SU-DHL-6 (cell line): ENCODE results near the gene PLAA.

Experiments used
- EZH2phosphoT487 ChIP-seq: fragments of 200-600 bp; sonication (generic), shearing (Covaris generic); conservative IDR thresholded peaks from 2 replicates; pipeline ENCODE4 v1.6.1; 2018; ENCODE audit warnings: mild to moderate bottlenecking, antibody characterized with exemption, low read length, moderate library complexity, mixed read lengths
- TF ChIP-seq, protein P1 (sequence below): fragments of 200-600 bp; sonication (generic); IDR thresholded peaks from one replicate; pipeline ENCODE4 v1.5.1; 2017; ENCODE audit warnings: antibody characterized with exemption, mild to moderate bottlenecking, low read length, moderate library complexity; ENCODE audit not compliant: insufficient read depth, poor library complexity, severe bottlenecking

DNA sequence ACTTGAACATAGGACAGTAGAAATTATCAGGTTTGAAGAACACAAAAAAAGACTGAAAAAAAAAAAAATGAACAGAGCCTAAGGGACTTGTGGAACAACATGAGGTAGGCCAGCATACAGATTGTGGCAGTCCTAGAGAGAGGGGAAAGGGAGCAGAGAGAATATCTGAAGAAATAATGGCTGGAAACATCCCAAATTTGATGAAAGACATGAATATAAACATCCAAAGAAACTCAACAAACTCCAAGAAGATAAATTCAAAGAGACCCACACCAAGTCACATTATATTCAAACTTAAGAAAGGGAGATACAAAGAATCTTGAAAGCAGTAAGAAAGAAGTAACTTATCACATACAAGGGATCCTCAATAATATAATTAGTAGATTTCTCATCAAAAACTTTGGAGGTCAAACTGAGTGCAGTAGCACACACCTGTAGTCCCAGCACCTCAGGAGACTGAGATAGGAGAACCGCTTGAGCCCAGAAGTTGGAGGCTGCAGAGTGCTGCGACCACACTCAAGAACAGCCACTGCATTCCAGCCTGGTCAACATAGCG lies 9.1 kb downstream of the PLAA start:
- TF ChIP-seq, protein P1, sequence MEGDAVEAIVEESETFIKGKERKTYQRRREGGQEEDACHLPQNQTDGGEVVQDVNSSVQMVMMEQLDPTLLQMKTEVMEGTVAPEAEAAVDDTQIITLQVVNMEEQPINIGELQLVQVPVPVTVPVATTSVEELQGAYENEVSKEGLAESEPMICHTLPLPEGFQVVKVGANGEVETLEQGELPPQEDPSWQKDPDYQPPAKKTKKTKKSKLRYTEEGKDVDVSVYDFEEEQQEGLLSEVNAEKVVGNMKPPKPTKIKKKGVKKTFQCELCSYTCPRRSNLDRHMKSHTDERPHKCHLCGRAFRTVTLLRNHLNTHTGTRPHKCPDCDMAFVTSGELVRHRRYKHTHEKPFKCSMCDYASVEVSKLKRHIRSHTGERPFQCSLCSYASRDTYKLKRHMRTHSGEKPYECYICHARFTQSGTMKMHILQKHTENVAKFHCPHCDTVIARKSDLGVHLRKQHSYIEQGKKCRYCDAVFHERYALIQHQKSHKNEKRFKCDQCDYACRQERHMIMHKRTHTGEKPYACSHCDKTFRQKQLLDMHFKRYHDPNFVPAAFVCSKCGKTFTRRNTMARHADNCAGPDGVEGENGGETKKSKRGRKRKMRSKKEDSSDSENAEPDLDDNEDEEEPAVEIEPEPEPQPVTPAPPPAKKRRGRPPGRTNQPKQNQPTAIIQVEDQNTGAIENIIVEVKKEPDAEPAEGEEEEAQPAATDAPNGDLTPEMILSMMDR, result no peak
- TF ChIP-seq EZH2phosphoT487, result no peak
